ENCODE measurements around the gene ABHD10. TPM values are rescaled to one million over a fixed set of nuclear protein-coding genes. Genes with fewer than 3 reads are reported as not detected.

Gene ABHD10
- total and polyA plus RNA-seq, 10 of the 15 experiments (the other 5 are each of a cell fraction or from before 2014, with no cell fraction given) = 12.3 to 51.0 (median 28.9) TPM

GRCh38 chr3:111967651-111968274 lies 11.1 kb upstream of the ABHD10 start (continued):
- no peak for TF ChIP-seq ZNF687 (IDR thresholded peaks at IDR 0.05)

- no peaks in the 10 kb centered on the region for H3K4me1 ChIP-seq (ENCODE audit: control insufficient read depth, insufficient read depth, low read length)
Measured at GRCh38 chr3:111968319-111969054, 10.3 kb upstream of the ABHD10 start.

More at GRCh38 chr3:111968319-111969054, 10.3 kb upstream of the ABHD10 start:
- RAD21 ChIA-PET (ENCODE audit: unreplicated experiment) = interaction anchor here (0.9 to 10.6 kb wide), 24 partner anchors 10 to 302 kb away, joined by 3 to 177 read pairs (median 6); partner anchors contain the start of genes ABHD10 and PHLDB2
- whole genome bisulfite sequencing (ENCODE audit: insufficient coverage, insufficient replicate concordance, low lambda C conversion rate, missing lambda C conversion rate) = 21% methylated on average over 5 of the region's 5 CpGs
- no peak for DNase-seq (ENCODE audit: low read depth, low spot score)
- no peaks in the 10 kb centered on the region for H3K27me3 ChIP-seq (replicated peaks in 1 of 2; ENCODE audit: control insufficient read depth in 2 of 2, insufficient read depth in 2 of 2, low read length in 1 of 2)
- H4K20me1 ChIP-seq (ENCODE audit: control insufficient read depth, insufficient read depth) = no peaks in the 10 kb centered on the region
- H3K27ac ChIP-seq (ENCODE audit: control insufficient read depth, insufficient read depth) = no peak overlapping the region
- CTCF ChIA-PET = interaction anchor here (0.6 to 9.8 kb wide), 50 partner anchors 8 to 913 kb away, joined by 3 to 380 read pairs (median 6); partner anchors contain the start of gene ABHD10
- no peak for FAIRE-seq
- in situ Hi-C loops (cut with MboI) (no loop called here), intact Hi-C loops (cut with micrococcal nuclease; ENCODE audit: unreplicated experiment) (loop anchor here (2.0 kb wide), 1 partner anchor 108 kb away; no protein-coding TSS in a partner anchor)
- H3K79me2 ChIP-seq (ENCODE audit: control insufficient read depth, insufficient read depth, low read length) = no peaks in the 10 kb centered on the region
- H3K4me2 ChIP-seq (ENCODE audit: control insufficient read depth, insufficient read depth) = no peak overlapping the region
- H3K9me3 ChIP-seq (replicated peaks; ENCODE audit: control insufficient read depth, insufficient read depth, low read length) = no peaks in the 10 kb centered on the region
- no peaks in the 10 kb centered on the region for H3K36me3 ChIP-seq (ENCODE audit: control insufficient read depth in 2 of 2, insufficient read depth in 2 of 2, low read length in 1 of 2)
- SMC1A ChIA-PET (ENCODE audit: uncharacterized antibody, unreplicated experiment) = interaction anchor here (0.6 to 23.3 kb wide), 37 partner anchors 8 to 390 kb away, joined by 3 to 424 read pairs (median 5); partner anchors contain the start of genes ABHD10, PHLDB2 and TMPRSS7
- H3K9ac ChIP-seq (ENCODE audit: control insufficient read depth, insufficient read depth, low read length) = no peak overlapping the region
- no peak for ATAC-seq
- H2AFZ ChIP-seq (ENCODE audit: control insufficient read depth, low read depth, low read length) = no peak overlapping the region
- no peak overlapping the region for H3K4me3 ChIP-seq
- BruUV-seq (replicated peaks) = no TSS peak
- POLR2A ChIA-PET = interaction anchor here (0.6 to 1.4 kb wide), 3 partner anchors 10 to 250 kb away, joined by 3 to 4 read pairs (median 3); no protein-coding TSS in a partner anchor
- TF ChIP-seq REST (IDR thresholded peaks at IDR 0.05; ENCODE audit: low read depth, low read length) (no peak), SKIL (IDR thresholded peaks at IDR 0.05; ENCODE audit: low read depth, poor library complexity, severe bottlenecking) (no peak), ZSCAN29 (IDR thresholded peaks at IDR 0.05) (no peak)

Data from GM12878 (cell line).